ENCODE results near the gene RHBDL3.
"Not testable (repeated sequence)": the region's sequence is repeated elsewhere in the genome, so short reads cannot be mapped to it uniquely, and the experiment has no call there.

Gene RHBDL3

GRCh38 chr17:32289471-32290070 lies 23.9 kb downstream of the RHBDL3 start:
- no peak for DNase-seq (ENCODE audit: low read depth in 3 of 3)

DNA sequence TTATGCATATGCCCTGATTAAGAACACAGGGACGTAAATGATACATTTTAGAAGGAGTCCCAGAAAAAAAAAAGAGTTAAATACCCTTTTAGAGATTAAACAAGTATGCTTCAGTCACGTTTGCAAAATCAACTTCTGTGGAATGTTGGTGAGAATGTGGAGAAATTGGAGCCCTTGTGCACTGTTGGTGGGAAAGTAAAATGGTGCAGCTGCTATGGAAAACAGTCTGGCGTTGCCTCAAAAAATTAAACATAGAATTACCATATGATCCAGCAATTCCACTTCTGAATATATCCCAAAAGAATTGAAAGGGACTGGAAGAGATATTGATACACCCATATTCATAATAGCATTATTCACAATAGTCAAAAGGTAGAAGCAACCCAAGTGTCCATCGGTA lies 26.5 kb downstream of the RHBDL3 start:
- no peak for DNase-seq (ENCODE audit: low read depth in 3 of 3)

DNA sequence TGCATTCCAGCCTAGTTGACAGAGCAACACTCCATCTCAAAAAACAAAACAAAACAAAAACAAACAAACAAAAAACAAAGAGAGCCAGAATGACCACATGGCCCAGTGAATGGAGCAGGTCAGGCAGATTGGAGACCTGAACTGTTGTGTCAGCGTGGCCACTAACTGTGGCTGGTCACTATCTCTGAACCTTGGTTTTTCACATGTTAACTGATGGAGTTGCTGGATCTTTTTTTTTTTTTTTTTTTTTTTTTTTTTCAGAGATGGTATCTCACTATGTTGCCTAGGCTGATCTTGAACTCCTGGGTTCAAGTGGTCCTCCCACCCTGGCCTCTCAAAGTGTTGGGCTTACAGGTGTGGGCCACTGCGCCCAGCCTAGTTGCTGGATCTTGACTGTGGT lies 31.8 kb downstream of the RHBDL3 start:
- DNase-seq (ENCODE audit: low read depth in 3 of 3): no peak

GRCh38 chr17:32297860-32298259 lies 32.2 kb downstream of the RHBDL3 start:
- DNase-seq (ENCODE audit: low read depth in 3 of 3): no peak

DNA sequence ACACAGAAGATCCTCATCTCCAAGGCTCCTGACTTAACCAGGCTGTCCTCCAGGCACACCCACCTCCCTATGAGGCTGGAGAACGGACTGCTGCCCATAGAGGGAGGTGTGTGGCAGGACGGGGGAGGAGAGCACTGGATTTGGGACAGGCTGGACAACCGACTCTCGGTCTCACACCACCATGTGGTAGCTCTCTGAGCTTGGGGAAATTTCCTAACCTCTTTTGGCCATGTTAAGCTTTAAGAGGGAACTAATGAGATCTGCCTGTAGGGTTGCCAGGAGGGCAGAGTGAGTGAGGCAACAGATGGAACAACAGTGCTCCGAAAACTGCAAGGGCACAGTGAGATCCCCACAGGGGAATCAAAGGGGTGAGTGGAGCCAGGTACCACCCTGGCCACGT lies 32.7 kb downstream of the RHBDL3 start:
- DNase-seq (ENCODE audit: low read depth in 3 of 3): no peak

DNA sequence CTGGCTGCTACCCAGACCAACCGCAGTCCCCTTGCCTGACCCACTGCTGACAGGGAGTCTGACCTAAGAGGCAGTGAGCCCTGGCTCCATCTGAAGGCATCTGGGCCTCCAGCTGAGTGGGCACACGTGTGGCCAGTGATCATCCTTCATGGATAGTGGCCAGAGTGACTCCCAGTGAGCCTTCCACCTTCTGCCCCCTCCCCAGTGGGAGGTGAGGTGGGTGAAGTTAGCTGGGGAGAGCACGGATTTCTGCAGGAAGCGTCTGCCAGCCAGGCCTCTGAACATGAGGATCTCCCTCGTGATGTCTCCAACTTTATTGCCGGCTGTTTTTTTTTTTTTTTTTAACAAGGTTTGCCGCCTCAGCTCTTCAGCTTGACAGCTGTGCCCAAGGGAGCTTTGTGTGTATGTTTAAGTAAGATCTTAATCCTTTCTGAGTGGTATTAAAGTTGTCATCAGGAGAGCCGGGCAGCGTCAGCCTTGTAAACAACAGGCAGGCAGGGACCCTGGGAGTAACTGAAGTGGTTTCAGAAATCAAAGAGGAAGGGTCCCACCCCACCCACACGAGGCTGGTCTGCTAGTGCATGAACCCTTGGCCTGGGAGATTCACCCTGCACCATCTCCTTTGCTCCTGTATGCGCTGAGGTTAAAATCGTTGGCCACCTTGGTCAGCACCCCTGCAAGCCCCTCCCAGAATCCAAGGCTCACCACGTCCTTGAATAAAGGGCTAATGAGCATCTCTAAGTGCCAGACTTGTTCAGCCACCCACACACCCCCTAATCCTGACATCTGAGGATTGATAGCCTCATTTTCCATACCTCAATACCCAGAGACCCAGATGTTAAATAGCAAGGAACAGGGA lies 33.3 kb downstream of the RHBDL3 start:
- no peak for DNase-seq (ENCODE audit: low read depth in 3 of 3)

GRCh38 chr17:32299580-32300164 lies 34.0 kb downstream of the RHBDL3 start:
- no peak for DNase-seq (ENCODE audit: low read depth in 3 of 3)

GRCh38 chr17:32302037-32302436 lies 36.4 kb downstream of the RHBDL3 start:
- DNase-seq (ENCODE audit: low read depth in 3 of 3): no peak

DNA sequence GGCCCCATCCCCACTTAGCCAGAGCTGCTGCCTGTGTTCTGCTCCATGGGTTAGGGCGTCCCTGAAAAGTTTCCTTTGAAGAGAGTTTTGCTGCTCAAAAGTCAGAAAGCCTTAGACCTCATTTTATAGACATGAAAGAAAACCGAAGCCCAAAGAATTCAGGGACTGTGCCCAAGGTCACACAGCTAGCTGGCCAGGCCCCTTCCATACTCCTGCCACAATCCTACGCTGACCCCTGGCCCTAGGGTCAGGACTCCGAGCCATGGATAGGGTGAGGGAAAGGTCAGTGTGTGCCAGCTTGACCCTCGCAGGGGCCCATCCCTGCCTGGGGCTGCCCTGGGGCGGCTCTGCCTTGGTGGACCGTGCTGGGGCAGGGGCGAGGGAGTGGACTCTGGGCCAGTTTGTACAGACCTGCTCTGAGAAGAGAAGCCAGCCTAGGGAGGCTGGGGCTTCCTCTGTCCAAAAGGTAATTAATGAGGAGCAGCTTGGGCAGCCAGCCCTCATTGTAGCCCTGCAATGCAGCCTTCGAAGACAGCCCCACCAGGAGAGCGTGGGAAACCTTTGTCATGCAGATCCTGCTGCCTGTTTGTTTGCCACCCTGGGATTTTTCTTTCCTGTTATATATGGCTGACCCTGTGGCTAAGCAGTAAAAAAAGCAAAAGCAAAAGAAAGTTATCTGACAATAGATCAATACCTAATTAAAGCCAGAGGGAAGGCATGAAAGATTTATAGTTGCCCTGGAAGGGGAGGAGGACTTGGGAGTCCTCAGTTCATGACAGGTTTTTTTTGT lies 37.4 kb downstream of the RHBDL3 start:
- no peak for DNase-seq (ENCODE audit: low read depth in 3 of 3)

GRCh38 chr17:32303781-32304288 lies 38.2 kb downstream of the RHBDL3 start:
- no peak for DNase-seq (ENCODE audit: low read depth in 3 of 3)

DNA sequence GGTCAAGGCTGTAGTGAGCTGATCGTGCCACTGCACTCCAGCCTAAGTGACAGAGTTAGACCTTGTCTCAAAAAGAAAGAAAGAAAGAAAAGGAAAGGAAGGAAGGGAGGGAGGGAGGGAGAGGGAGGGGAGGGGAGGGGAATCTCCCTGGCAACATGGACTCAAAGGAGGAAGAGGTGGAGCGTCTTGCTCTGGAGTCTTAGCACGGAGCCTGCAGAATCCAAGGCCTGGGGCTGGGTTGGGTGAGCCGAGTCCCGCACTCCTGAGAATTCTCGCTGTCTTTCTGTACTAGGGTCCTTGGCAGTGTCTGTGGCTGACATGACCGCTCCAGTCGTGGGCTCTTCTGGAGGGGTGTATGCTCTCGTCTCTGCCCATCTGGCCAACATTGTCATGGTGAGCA lies 39.4 kb downstream of the RHBDL3 start:
- DNase-seq (ENCODE audit: low read depth in 3 of 3): no peak

DNA sequence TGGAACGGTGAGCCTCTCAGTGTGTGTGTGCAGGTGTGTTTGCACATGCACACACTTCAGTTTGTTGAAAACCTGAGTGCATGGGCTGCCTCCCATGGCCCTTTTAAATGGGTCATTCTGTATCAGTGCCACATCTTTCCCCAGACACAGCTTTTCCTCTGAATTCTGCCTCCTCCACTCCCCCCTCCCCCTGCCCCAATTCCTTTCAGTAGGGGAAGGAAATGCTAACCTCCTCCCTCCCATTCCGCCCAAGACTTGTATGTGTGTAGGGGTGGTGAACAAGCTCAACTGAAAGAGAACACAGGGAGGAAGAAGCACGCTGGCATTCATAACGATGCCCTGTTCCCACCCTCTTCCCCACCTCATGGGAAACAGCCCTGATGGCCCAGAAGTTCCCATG lies 42.0 kb downstream of the RHBDL3 start:
- DNase-seq (ENCODE audit: low read depth in 3 of 3): no peak

GRCh38 chr17:32311028-32311536 lies 45.5 kb downstream of the RHBDL3 start:
- no peak for DNase-seq (ENCODE audit: low read depth in 3 of 3)

- DNase-seq (ENCODE audit: low read depth in 3 of 3): no peak
Observed at GRCh38 chr17:32314636-32315035, 49.0 kb downstream of the RHBDL3 start.

DNA sequence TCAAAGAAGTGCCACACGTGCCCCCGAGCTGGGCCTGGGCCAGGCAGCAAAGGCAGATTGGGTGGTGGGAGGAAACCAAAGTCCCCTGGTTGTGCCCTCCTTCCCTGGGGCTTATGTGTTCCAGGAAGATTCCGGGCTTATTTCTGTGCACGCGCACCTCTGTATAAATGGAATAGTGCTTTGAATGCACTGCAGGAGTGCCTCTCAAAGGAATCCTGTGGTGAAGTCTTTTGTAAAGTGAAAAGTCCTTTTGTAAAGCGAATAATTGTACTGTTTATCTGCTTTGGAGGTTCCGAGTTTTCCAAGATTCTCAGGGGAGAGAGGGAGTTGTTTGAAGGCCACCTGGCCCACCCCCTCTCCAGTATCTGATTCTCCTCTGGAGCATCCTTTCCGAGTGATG lies 49.5 kb downstream of the RHBDL3 start:
- no peak for DNase-seq (ENCODE audit: low read depth in 3 of 3)

DNA sequence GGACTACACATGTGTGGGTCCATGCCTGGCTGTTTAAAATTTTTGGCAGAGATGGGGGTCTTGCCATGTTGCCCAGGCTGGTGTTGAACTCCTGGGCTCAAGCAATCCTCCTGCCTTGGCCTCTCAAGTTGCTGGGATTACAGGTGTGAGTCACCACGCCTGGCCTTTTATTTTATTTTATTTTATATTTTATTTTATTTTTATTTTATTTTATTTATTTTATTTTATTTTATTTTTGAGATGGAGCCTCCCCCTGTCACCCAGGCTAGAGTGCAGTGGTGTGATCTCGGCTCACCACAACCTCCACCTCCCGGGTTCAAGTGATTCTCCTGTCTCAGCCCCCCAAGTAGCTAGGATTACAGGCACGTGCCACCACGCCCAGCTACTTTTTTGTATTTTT lies 51.0 kb downstream of the RHBDL3 start:
- not testable (repeated sequence) for DNase-seq (ENCODE audit: low read depth in 3 of 3)

GRCh38 chr17:32317353-32317752 lies 51.7 kb downstream of the RHBDL3 start:
- no peak for DNase-seq (ENCODE audit: low read depth in 3 of 3)

DNA sequence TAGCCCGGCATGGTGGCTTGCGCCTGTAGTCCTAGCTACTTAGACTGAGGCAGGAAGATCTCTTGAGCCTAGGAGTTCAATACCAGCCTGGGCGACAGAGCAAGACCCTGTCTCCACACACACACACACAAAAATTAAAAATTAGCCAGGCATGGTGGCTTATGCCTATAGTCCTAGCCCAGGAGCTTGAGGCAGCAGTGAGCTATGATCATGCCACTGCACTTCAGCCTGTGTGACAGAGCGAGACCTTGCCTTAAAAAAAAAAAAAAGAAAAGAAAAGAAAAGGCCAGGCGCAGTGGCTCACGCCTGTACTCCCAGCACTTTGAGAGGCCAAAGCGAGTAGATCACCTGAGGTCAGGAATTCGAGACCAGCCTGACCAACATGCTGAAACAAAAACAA lies 52.4 kb downstream of the RHBDL3 start:
- DNase-seq (ENCODE audit: low read depth in 3 of 3): no peak

GRCh38 chr17:32319548-32319905 lies 53.9 kb downstream of the RHBDL3 start:
- peak; percentile 64 to 74 (median 66) for DNase-seq (ENCODE audit: low read depth in 3 of 3)

GRCh38 chr17:32320080-32320479 lies 54.4 kb downstream of the RHBDL3 start:
- DNase-seq (ENCODE audit: low read depth in 3 of 3): not testable (repeated sequence)

DNA sequence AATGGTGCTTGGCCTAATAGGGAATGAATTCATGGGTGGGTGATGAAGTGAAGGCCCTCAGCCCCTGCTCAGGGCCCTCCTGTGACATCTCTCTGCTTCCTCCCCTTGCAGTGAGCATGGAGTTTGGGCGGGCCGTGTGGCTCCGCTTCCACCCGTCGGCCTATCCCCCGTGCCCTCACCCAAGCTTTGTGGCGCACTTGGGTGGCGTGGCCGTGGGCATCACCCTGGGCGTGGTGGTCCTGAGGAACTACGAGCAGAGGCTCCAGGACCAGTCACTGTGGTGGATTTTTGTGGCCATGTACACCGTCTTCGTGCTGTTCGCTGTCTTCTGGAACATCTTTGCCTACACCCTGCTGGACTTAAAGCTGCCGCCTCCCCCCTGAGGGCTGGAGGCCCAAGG lies 55.2 kb downstream of the RHBDL3 start:
- no peak for DNase-seq (ENCODE audit: low read depth in 3 of 3)

DNA sequence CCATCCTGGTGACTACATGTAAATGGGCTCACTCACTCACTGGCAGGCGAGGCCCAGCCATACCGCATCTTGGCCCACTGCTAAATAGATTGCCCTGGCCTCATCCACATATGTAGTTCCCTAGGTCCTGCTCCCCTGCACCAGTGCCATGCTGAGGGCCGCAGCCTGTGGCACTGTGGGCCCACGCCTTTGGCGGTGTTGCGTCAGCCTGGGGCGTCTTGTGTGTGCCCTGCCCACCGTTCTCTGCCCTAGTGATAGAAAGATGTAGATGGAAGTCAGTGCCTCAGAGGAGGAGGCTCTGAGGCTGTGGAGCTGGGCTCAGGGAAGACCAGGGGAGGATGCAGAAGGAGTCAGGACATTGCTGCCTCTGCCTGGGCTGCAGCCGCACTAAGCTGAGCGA lies 57.4 kb downstream of the RHBDL3 start:
- DNase-seq (ENCODE audit: low read depth in 3 of 3): no peak

Data from stimulated activated CD4-positive, alpha-beta T cell treated with anti-CD3 and anti-CD28 coated beads, TNF-alpha, amount 100 ng/mL, for 48 hours (primary cell).